Trophoblast cell (in vitro differentiated cells and primary cell): Measurements from ENCODE around the gene SLC22A15.
A peak's percentile ranks its signal among the peaks of the same experiment; 100 is the strongest.

ENCODE experiments used
- DNase-seq, 2 donors: peaks; one replicate each; pipeline ENCODE4 v3.0.0-alpha.2; 2016
- H2AFZ ChIP-seq: 2 replicates; pipeline ENCODE4 v1.6.1; 2013; ENCODE audit warnings: low read length, moderate library complexity, mild to moderate bottlenecking; ENCODE audit not compliant: insufficient read depth, poor library complexity
- H2AK5ac ChIP-seq: 2 replicates; pipeline ENCODE4 v1.6.1; 2013; ENCODE audit warnings: mild to moderate bottlenecking, low read length
- H2BK120ac ChIP-seq: 2 replicates; pipeline ENCODE4 v1.6.1; 2013; ENCODE audit warnings: low read length, mild to moderate bottlenecking, moderate library complexity; ENCODE audit not compliant: insufficient read depth, poor library complexity
- H2BK12ac ChIP-seq: 2 replicates; pipeline ENCODE4 v1.6.1; 2013; ENCODE audit warnings: mild to moderate bottlenecking, low read length, moderate library complexity
- H2BK5ac ChIP-seq: 2 replicates; pipeline ENCODE4 v1.6.1; 2013; ENCODE audit warnings: low read length, low read depth, moderate library complexity, mild to moderate bottlenecking; ENCODE audit not compliant: poor library complexity
- H3K14ac ChIP-seq: 2 replicates; pipeline ENCODE4 v1.6.1; 2013; ENCODE audit warnings: mild to moderate bottlenecking, low read length
- H3K18ac ChIP-seq: 2 replicates; pipeline ENCODE4 v1.6.1; 2013; ENCODE audit warnings: mild to moderate bottlenecking, low read length
- H3K23ac ChIP-seq: 2 replicates; pipeline ENCODE4 v1.6.1; 2013; ENCODE audit warnings: low read length
- H3K27ac ChIP-seq: 2 replicates; pipeline ENCODE4 v1.5.1; 2013; ENCODE audit warnings: low read depth, mild to moderate bottlenecking, inconsistent platforms, low read length, moderate library complexity
- H3K27me3 ChIP-seq: 2 replicates; pipeline ENCODE4 v1.6.1; 2013; ENCODE audit warnings: inconsistent platforms, mild to moderate bottlenecking, low read length, moderate library complexity; ENCODE audit not compliant: insufficient read depth
- H3K36me3 ChIP-seq, 2 experiments: 1 replicate in 1 of 2; 2 replicates in 1 of 2; pipeline ENCODE4 v1.6.1; 2013; ENCODE audit warnings: low read length in 2 of 2, mild to moderate bottlenecking in 2 of 2, moderate library complexity in 1 of 2; ENCODE audit not compliant: insufficient read depth in 2 of 2, control insufficient read depth in 1 of 2
- H3K4ac ChIP-seq: 2 replicates; pipeline ENCODE4 v1.6.1; 2013; ENCODE audit warnings: low read depth, mild to moderate bottlenecking, low read length, moderate library complexity
- H3K4me1 ChIP-seq, 2 experiments: 1 replicate in 1 of 2; 2 replicates in 1 of 2; pipeline ENCODE4 v1.6.1; 2013; ENCODE audit warnings: low read length in 2 of 2, mild to moderate bottlenecking in 2 of 2, moderate library complexity in 1 of 2; ENCODE audit not compliant: insufficient read depth in 2 of 2, control insufficient read depth in 1 of 2
- H3K4me2 ChIP-seq: 2 replicates; pipeline ENCODE4 v1.6.1; 2013; ENCODE audit warnings: inconsistent platforms, mild to moderate bottlenecking, low read length, moderate library complexity
- H3K4me3 ChIP-seq: 2 replicates; pipeline ENCODE4 v1.5.1; 2013; ENCODE audit warnings: mild to moderate bottlenecking, low read depth, low read length, inconsistent platforms
- H3K79me1 ChIP-seq: one replicate; pipeline ENCODE4 v1.6.1; 2013; ENCODE audit warnings: low read length
- H3K79me2 ChIP-seq: 2 replicates; pipeline ENCODE4 v1.6.1; 2013; ENCODE audit warnings: low read length, mild to moderate bottlenecking; ENCODE audit not compliant: control insufficient read depth, insufficient read depth, poor library complexity
- H3K9ac ChIP-seq: 2 replicates; pipeline ENCODE4 v1.6.1; 2013; ENCODE audit warnings: mild to moderate bottlenecking, low read length
- H3K9me3 ChIP-seq: 2 replicates; pipeline ENCODE4 v1.6.1; 2013; ENCODE audit warnings: low read depth, mild to moderate bottlenecking, control low read depth, inconsistent platforms, low read length; ENCODE audit not compliant: insufficient read depth
- H4K12ac ChIP-seq: 2 replicates; pipeline ENCODE4 v1.6.1; 2013; ENCODE audit warnings: low read depth, mild to moderate bottlenecking, low read length, moderate library complexity
- H4K8ac ChIP-seq: 2 replicates; pipeline ENCODE4 v1.6.1; 2013; ENCODE audit warnings: low read depth, mild to moderate bottlenecking, low read length, moderate library complexity
- H4K91ac ChIP-seq: one replicate; pipeline ENCODE4 v1.6.1; 2013; ENCODE audit warnings: low read depth, mild to moderate bottlenecking, low read length, moderate library complexity
- WGBS: extraction: QIAGEN DNeasy Blood & Tissue Kit; methylation state at CpG from one replicate; pipeline ENCODE4 v1.1.7; 2013; ENCODE audit warnings: missing lambda C conversion rate; ENCODE audit not compliant: insufficient read length, insufficient coverage; ENCODE audit errors: extremely low coverage; 5-methylcytosine and 5-hydroxymethylcytosine counted together

Gene SLC22A15

DNA sequence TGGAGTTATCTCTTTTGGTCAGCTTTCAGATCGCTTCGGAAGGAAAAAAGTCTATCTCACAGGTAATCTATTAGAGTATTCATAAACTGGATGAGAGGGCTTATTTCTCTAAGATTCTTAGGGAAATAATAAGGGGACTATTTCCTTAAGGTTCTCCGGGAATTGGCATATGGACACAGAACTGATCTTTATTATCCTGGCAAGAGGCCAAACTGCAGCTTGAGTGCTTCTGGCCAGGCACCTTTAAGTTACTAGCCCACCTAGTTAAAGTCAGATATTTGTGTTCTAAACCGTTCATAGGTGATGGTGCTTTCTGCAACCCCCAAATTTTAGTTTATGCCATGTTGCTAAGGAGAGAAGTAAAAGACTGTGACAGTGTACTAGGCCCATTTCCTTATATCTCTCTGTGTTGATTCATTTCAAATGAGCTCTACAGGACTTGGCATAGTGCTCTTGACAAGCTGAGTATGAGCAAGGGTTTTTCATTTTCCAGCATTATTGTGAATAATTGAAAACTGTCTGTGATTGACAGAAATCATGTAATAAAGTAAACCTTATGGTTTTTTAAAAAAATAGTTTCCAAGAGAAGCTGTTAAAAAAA, 43.4 kb downstream of the SLC22A15 start:
- H3K18ac ChIP-seq = no peak overlapping the region
- no peak overlapping the region for H3K23ac ChIP-seq
- H3K27me3 ChIP-seq = no peaks in the 10 kb centered on the region
- H4K91ac ChIP-seq = no peak overlapping the region
- no peak overlapping the region for H3K4me2 ChIP-seq
- no peaks in the 10 kb centered on the region for H3K79me1 ChIP-seq
- no peak overlapping the region for H3K4ac ChIP-seq
- no peak for DNase-seq
- H3K14ac ChIP-seq = no peak overlapping the region
- no peak overlapping the region for H2AK5ac ChIP-seq
- no CpG with 5 or more reads among the region's 4 CpGs for WGBS
- H3K4me3 ChIP-seq = no peak overlapping the region
- no peaks in the 10 kb centered on the region for H3K79me2 ChIP-seq
- no peak overlapping the region for H4K12ac ChIP-seq
- no peak overlapping the region for H2BK5ac ChIP-seq
- H3K27ac ChIP-seq = no peak overlapping the region
- H3K36me3 ChIP-seq = no peaks in the 10 kb centered on the region
- no peak overlapping the region for H2BK12ac ChIP-seq
- no peaks in the 10 kb centered on the region for H3K9me3 ChIP-seq
- H3K4me1 ChIP-seq = no peaks in the 10 kb centered on the region
- H4K8ac ChIP-seq = no peak overlapping the region
- H3K9ac ChIP-seq = no peak overlapping the region
- no peak overlapping the region for H2AFZ ChIP-seq
- no peak overlapping the region for H2BK120ac ChIP-seq

DNA sequence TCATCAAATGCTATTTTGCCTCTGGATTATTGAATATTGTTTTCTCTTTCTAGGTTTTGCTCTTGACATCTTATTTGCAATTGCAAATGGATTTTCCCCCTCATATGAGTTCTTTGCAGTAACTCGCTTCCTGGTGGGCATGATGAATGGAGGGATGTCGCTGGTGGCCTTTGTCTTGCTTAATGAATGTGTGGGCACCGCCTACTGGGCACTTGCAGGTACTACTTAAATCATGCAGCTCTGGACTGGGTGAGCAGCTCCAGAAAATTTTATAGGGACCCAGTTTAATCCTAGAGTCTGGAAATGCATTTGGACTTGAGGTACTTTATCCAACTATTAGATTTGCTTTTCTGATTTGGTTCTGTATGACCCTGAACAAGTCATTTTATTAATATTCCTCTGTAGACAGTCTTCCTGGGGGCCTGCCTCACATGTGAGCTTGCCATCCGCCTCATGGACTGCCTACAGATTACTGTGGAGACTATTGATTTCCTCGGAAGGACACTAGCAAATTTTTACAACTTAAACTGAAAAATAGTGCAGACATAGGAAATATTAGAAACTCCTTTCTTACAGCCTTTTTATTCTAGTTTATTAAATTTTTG, 44.5 kb downstream of the SLC22A15 start:
- Histone ChIP-seq H3K79me1 (no peaks in the 10 kb centered on the region), H3K4me2 (no peak overlapping the region), H3K4me1 (no peaks in the 10 kb centered on the region), H3K9ac (no peak overlapping the region), H3K27ac (no peak overlapping the region), H4K12ac (no peak overlapping the region), H4K8ac (no peak overlapping the region), H4K91ac (no peak overlapping the region), H2BK12ac (no peak overlapping the region), H2BK5ac (no peak overlapping the region), H3K14ac (no peak overlapping the region), H3K18ac (no peak overlapping the region), H3K9me3 (no peaks in the 10 kb centered on the region), H3K23ac (no peak overlapping the region), H3K4ac (no peak overlapping the region), H3K4me3 (no peak overlapping the region), H3K79me2 (no peaks in the 10 kb centered on the region), H2AFZ (no peak overlapping the region), H2BK120ac (no peak overlapping the region), H2AK5ac (no peak overlapping the region), H3K27me3 (no peaks in the 10 kb centered on the region), H3K36me3 (no peaks in the 10 kb centered on the region)
- peak; percentile 30 to 71 for DNase-seq
- WGBS = no CpG with 5 or more reads among the region's 5 CpGs

DNA sequence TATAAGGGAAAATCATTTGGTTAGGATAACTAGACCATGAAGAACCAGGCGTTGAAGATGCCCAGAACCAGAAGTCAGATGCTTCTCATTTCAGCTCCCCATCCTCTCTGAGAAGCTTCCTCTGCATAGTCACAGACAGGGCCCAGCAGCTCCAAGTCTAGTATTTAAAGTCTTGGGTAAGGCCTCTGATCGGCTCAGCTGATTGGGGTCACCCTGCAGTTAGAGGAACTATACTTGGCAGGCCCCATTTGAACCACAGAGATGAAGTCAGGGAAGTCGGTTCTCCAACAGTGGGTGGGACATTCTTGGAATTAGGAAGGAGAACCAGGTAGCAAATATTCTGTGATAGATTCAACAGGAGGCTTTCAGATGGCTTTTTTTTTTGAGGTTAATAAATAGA, 48.3 kb downstream of the SLC22A15 start:
- Histone ChIP-seq H2BK5ac (no peak overlapping the region), H4K8ac (no peak overlapping the region), H2BK12ac (no peak overlapping the region), H4K12ac (no peak overlapping the region), H2BK120ac (no peak overlapping the region), H3K27me3 (no peaks in the 10 kb centered on the region), H3K79me2 (no peaks in the 10 kb centered on the region), H3K79me1 (no peaks in the 10 kb centered on the region), H2AK5ac (no peak overlapping the region), H3K4me3 (no peak overlapping the region), H3K18ac (no peak overlapping the region), H3K4me1 (no peaks in the 10 kb centered on the region), H3K4ac (no peak overlapping the region), H2AFZ (no peak overlapping the region), H4K91ac (no peak overlapping the region), H3K27ac (no peak overlapping the region), H3K4me2 (no peak overlapping the region), H3K23ac (no peak overlapping the region), H3K14ac (no peak overlapping the region), H3K9ac (no peak overlapping the region), H3K9me3 (no peaks in the 10 kb centered on the region), H3K36me3 (no peaks in the 10 kb centered on the region)
- no peak for DNase-seq
- WGBS = no CpG with 5 or more reads among the region's 3 CpGs

DNA sequence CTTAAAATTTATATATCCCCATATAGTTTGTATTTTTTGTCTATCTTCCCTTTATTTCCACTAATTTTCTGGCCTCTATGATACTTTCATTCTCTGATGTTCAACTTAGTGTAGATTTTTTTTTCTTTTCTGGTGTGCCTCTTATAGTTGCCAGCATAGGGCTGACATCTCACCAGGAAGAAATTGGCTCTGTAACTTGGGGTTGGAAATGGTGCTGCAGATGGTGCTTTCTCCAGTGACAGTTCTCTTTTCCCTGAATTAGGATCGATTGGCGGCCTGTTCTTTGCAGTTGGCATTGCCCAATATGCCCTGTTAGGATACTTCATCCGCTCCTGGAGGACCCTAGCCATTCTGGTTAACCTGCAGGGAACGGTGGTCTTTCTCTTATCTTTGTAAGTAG, 50.3 kb downstream of the SLC22A15 start:
- no peak overlapping the region for H3K27ac ChIP-seq
- no peak overlapping the region for H2AFZ ChIP-seq
- H3K79me2 ChIP-seq = no peaks in the 10 kb centered on the region
- no peaks in the 10 kb centered on the region for H3K36me3 ChIP-seq
- no peak overlapping the region for H4K12ac ChIP-seq
- no peak overlapping the region for H3K4me2 ChIP-seq
- H3K9me3 ChIP-seq = no peaks in the 10 kb centered on the region
- no peaks in the 10 kb centered on the region for H3K27me3 ChIP-seq
- no CpG with 5 or more reads among the region's 4 CpGs for WGBS
- H3K14ac ChIP-seq = no peak overlapping the region
- no peak overlapping the region for H4K8ac ChIP-seq
- H3K4me3 ChIP-seq = no peak overlapping the region
- DNase-seq = no peak
- H2BK12ac ChIP-seq = no peak overlapping the region
- H3K79me1 ChIP-seq = no peaks in the 10 kb centered on the region
- no peak overlapping the region for H3K18ac ChIP-seq
- H2BK120ac ChIP-seq = no peak overlapping the region
- no peak overlapping the region for H2AK5ac ChIP-seq
- no peak overlapping the region for H4K91ac ChIP-seq
- H3K4ac ChIP-seq = no peak overlapping the region
- no peak overlapping the region for H3K23ac ChIP-seq
- no peak overlapping the region for H2BK5ac ChIP-seq
- H3K4me1 ChIP-seq = no peaks in the 10 kb centered on the region
- H3K9ac ChIP-seq = no peak overlapping the region
